C4-2B (cell line): Measurements from ENCODE around the gene STEEP1.

ENCODE experiments used
- CTCF ChIP-seq: fragments of 450-650 bp; conservative IDR thresholded peaks from 2 replicates; pipeline ENCODE4 v1.5.1; 2017; ENCODE audit warnings: mild to moderate bottlenecking
- ZFX ChIP-seq: fragments of 450-650 bp; IDR thresholded peaks from 2 replicates; pipeline ENCODE4 v1.6.1; 2017

- TF ChIP-seq CTCF (no peak), ZFX (no peak)
Observed at GRCh38 chrX:119565107-119565663, at the start of gene STEEP1.
